ENCODE results near the gene CHPF.

CHPF gene

GRCh38 chr2:219567791-219568361 lies 24.3 kb upstream of the CHPF start:
- no peak for DNase-seq

GRCh38 chr2:219567131-219567530 lies 23.5 kb upstream of the CHPF start:
- no peak for DNase-seq

GRCh38 chr2:219566640-219567039 lies 23.0 kb upstream of the CHPF start:
- no peak for DNase-seq

GRCh38 chr2:219565130-219566080 lies 21.8 kb upstream of the CHPF start:
- DNase-seq, result no peak

GRCh38 chr2:219563271-219563928 lies 19.8 kb upstream of the CHPF start:
- DNase-seq, result no peak

GRCh38 chr2:219562049-219563020 lies 18.7 kb upstream of the CHPF start:
- no peak for DNase-seq

- DNase-seq, result no peak
These were observed 17.8 kb upstream of the CHPF start for GRCh38 chr2:219561179-219562048.

GRCh38 chr2:219560893-219561178 lies 17.2 kb upstream of the CHPF start:
- no peak for DNase-seq

GRCh38 chr2:219560037-219560892 lies 16.7 kb upstream of the CHPF start:
- no peak for DNase-seq

- no peak for DNase-seq
These were observed 15.7 kb upstream of the CHPF start for GRCh38 chr2:219559156-219559915.

GRCh38 chr2:219557791-219558785 lies 14.5 kb upstream of the CHPF start:
- no peak for DNase-seq

- no peak for DNase-seq
These were observed 13.7 kb upstream of the CHPF start for GRCh38 chr2:219557320-219557719.

GRCh38 chr2:219556413-219556812 lies 12.8 kb upstream of the CHPF start:
- DNase-seq, result no peak

GRCh38 chr2:219555956-219556355 lies 12.3 kb upstream of the CHPF start:
- no peak for DNase-seq

- no peak for DNase-seq
These were observed 10.7 kb upstream of the CHPF start for GRCh38 chr2:219554350-219554749.

- DNase-seq, result no peak
These were observed 9.9 kb upstream of the CHPF start for GRCh38 chr2:219553463-219553963.

GRCh38 chr2:219553168-219553417 lies 9.5 kb upstream of the CHPF start:
- no peak for DNase-seq

- peak; percentile 79 for DNase-seq
These were observed 9.0 kb upstream of the CHPF start for GRCh38 chr2:219552382-219553167.

Data from fibroblast of skin of abdomen (primary cell).